Measurements from ENCODE around the gene STK4.

STK4 gene

GRCh38 chr20:45038745-45039474 lies 72.6 kb downstream of the STK4 start:
- H3K27me3 ChIP-seq (ENCODE audit: control insufficient read depth, insufficient read depth, low read length, poor library complexity, severe bottlenecking) = no peaks in the 10 kb centered on the region
- H3K27ac ChIP-seq (ENCODE audit: insufficient read depth, low read depth, low read length, poor library complexity, severe bottlenecking) = no peak overlapping the region
- WGBS, 2 experiments = no CpG with 5 or more reads among the region's 1 CpG
- no peaks in the 10 kb centered on the region for H3K9me3 ChIP-seq (ENCODE audit: control insufficient read depth, low read length)
- no peaks in the 10 kb centered on the region for H3K36me3 ChIP-seq (ENCODE audit: control insufficient read depth, insufficient read depth, low read length)
- H3K4me3 ChIP-seq (ENCODE audit: insufficient read depth, low read depth, low read length) = no peak overlapping the region
- no peaks in the 10 kb centered on the region for H3K4me1 ChIP-seq (ENCODE audit: control insufficient read depth, insufficient read depth, low read length)

- 83 to 90% methylated on average over 1 of the region's 1 CpG for WGBS, 2 experiments
- no peaks in the 10 kb centered on the region for H3K4me1 ChIP-seq (ENCODE audit: control insufficient read depth, insufficient read depth, low read length)
Measured at GRCh38 chr20:45039475-45039820, 73.1 kb downstream of the STK4 start.

GRCh38 chr20:45041464-45042337 lies 75.4 kb downstream of the STK4 start:
- Histone ChIP-seq H3K4me1 (ENCODE audit: control insufficient read depth, insufficient read depth, low read length) (no peaks in the 10 kb centered on the region), H3K4me3 (ENCODE audit: insufficient read depth, low read depth, low read length) (no peak overlapping the region), H3K27ac (ENCODE audit: insufficient read depth, low read depth, low read length, poor library complexity, severe bottlenecking) (no peak overlapping the region), H3K27me3 (ENCODE audit: control insufficient read depth, insufficient read depth, low read length, poor library complexity, severe bottlenecking) (no peaks in the 10 kb centered on the region), H3K36me3 (ENCODE audit: control insufficient read depth, insufficient read depth, low read length) (no peaks in the 10 kb centered on the region), H3K9me3 (ENCODE audit: control insufficient read depth, low read length) (no peaks in the 10 kb centered on the region)
- WGBS, 2 experiments = 70 to 74% methylated on average over 4 to 5 of the region's 5 CpGs

More at GRCh38 chr20:45039475-45039820, 73.1 kb downstream of the STK4 start:
- no peaks in the 10 kb centered on the region for H3K27me3 ChIP-seq (ENCODE audit: control insufficient read depth, insufficient read depth, low read length, poor library complexity, severe bottlenecking)
- H3K4me3 ChIP-seq (ENCODE audit: insufficient read depth, low read depth, low read length) = no peak overlapping the region
- H3K9me3 ChIP-seq (ENCODE audit: control insufficient read depth, low read length) = no peaks in the 10 kb centered on the region
- H3K36me3 ChIP-seq (ENCODE audit: control insufficient read depth, insufficient read depth, low read length) = no peaks in the 10 kb centered on the region
- no peak overlapping the region for H3K27ac ChIP-seq (ENCODE audit: insufficient read depth, low read depth, low read length, poor library complexity, severe bottlenecking)

- Histone ChIP-seq H3K4me3 (ENCODE audit: insufficient read depth, low read depth, low read length) (no peak overlapping the region), H3K36me3 (ENCODE audit: control insufficient read depth, insufficient read depth, low read length) (no peaks in the 10 kb centered on the region), H3K4me1 (ENCODE audit: control insufficient read depth, insufficient read depth, low read length) (no peaks in the 10 kb centered on the region), H3K27me3 (ENCODE audit: control insufficient read depth, insufficient read depth, low read length, poor library complexity, severe bottlenecking) (no peaks in the 10 kb centered on the region), H3K27ac (ENCODE audit: insufficient read depth, low read depth, low read length, poor library complexity, severe bottlenecking) (no peak overlapping the region), H3K9me3 (ENCODE audit: control insufficient read depth, low read length) (no peaks in the 10 kb centered on the region)
- 79 to 95% methylated on average over 1 of the region's 1 CpG for WGBS, 2 experiments
Measured at GRCh38 chr20:45042978-45043377, 76.7 kb downstream of the STK4 start.

GRCh38 chr20:45044084-45044573 lies 77.8 kb downstream of the STK4 start:
- Histone ChIP-seq H3K27me3 (ENCODE audit: control insufficient read depth, insufficient read depth, low read length, poor library complexity, severe bottlenecking) (no peaks in the 10 kb centered on the region), H3K9me3 (ENCODE audit: control insufficient read depth, low read length) (no peaks in the 10 kb centered on the region), H3K4me1 (ENCODE audit: control insufficient read depth, insufficient read depth, low read length) (no peaks in the 10 kb centered on the region), H3K36me3 (ENCODE audit: control insufficient read depth, insufficient read depth, low read length) (no peaks in the 10 kb centered on the region), H3K27ac (ENCODE audit: insufficient read depth, low read depth, low read length, poor library complexity, severe bottlenecking) (no peak overlapping the region), H3K4me3 (ENCODE audit: insufficient read depth, low read depth, low read length) (no peak overlapping the region)
- WGBS, 2 experiments = 70 to 74% methylated on average over 5 of the region's 5 CpGs

GRCh38 chr20:45044601-45045000 lies 78.3 kb downstream of the STK4 start:
- no peaks in the 10 kb centered on the region for H3K9me3 ChIP-seq (ENCODE audit: control insufficient read depth, low read length)
- H3K4me3 ChIP-seq (ENCODE audit: insufficient read depth, low read depth, low read length) = no peak overlapping the region
- H3K36me3 ChIP-seq (ENCODE audit: control insufficient read depth, insufficient read depth, low read length) = no peaks in the 10 kb centered on the region
- no peaks in the 10 kb centered on the region for H3K4me1 ChIP-seq (ENCODE audit: control insufficient read depth, insufficient read depth, low read length)
- no peak overlapping the region for H3K27ac ChIP-seq (ENCODE audit: insufficient read depth, low read depth, low read length, poor library complexity, severe bottlenecking)
- no peaks in the 10 kb centered on the region for H3K27me3 ChIP-seq (ENCODE audit: control insufficient read depth, insufficient read depth, low read length, poor library complexity, severe bottlenecking)
- WGBS, 2 experiments = 91 to 99% methylated on average over 2 of the region's 3 CpGs

GRCh38 chr20:45047581-45048119 lies 81.3 kb downstream of the STK4 start:
- Histone ChIP-seq H3K27me3 (ENCODE audit: control insufficient read depth, insufficient read depth, low read length, poor library complexity, severe bottlenecking) (no peaks in the 10 kb centered on the region), H3K36me3 (ENCODE audit: control insufficient read depth, insufficient read depth, low read length) (no peaks in the 10 kb centered on the region), H3K4me1 (ENCODE audit: control insufficient read depth, insufficient read depth, low read length) (peaks cover 11% of the 10 kb centered on the region), H3K9me3 (ENCODE audit: control insufficient read depth, low read length) (no peaks in the 10 kb centered on the region), H3K27ac (ENCODE audit: insufficient read depth, low read depth, low read length, poor library complexity, severe bottlenecking) (no peak overlapping the region), H3K4me3 (ENCODE audit: insufficient read depth, low read depth, low read length) (no peak overlapping the region)
- WGBS, 2 experiments = 94 to 98% methylated on average over 2 of the region's 2 CpGs

- Histone ChIP-seq H3K4me1 (ENCODE audit: control insufficient read depth, insufficient read depth, low read length) (peaks cover 11% of the 10 kb centered on the region), H3K27ac (ENCODE audit: insufficient read depth, low read depth, low read length, poor library complexity, severe bottlenecking) (no peak overlapping the region), H3K36me3 (ENCODE audit: control insufficient read depth, insufficient read depth, low read length) (no peaks in the 10 kb centered on the region), H3K27me3 (ENCODE audit: control insufficient read depth, insufficient read depth, low read length, poor library complexity, severe bottlenecking) (no peaks in the 10 kb centered on the region), H3K4me3 (ENCODE audit: insufficient read depth, low read depth, low read length) (no peak overlapping the region), H3K9me3 (ENCODE audit: control insufficient read depth, low read length) (no peaks in the 10 kb centered on the region)
- WGBS, 2 experiments = 90 to 99% methylated on average over 3 of the region's 3 CpGs
Measured at GRCh38 chr20:45049438-45049837, 83.1 kb downstream of the STK4 start.

GRCh38 chr20:45049904-45050471 lies 83.7 kb downstream of the STK4 start:
- H3K27ac ChIP-seq (ENCODE audit: insufficient read depth, low read depth, low read length, poor library complexity, severe bottlenecking) = no peak overlapping the region
- no peaks in the 10 kb centered on the region for H3K9me3 ChIP-seq (ENCODE audit: control insufficient read depth, low read length)
- H3K4me1 ChIP-seq (ENCODE audit: control insufficient read depth, insufficient read depth, low read length) = peaks cover 11% of the 10 kb centered on the region
- no peak overlapping the region for H3K4me3 ChIP-seq (ENCODE audit: insufficient read depth, low read depth, low read length)
- H3K27me3 ChIP-seq (ENCODE audit: control insufficient read depth, insufficient read depth, low read length, poor library complexity, severe bottlenecking) = no peaks in the 10 kb centered on the region
- H3K36me3 ChIP-seq (ENCODE audit: control insufficient read depth, insufficient read depth, low read length) = no peaks in the 10 kb centered on the region
- 61 to 62% methylated on average over 4 to 5 of the region's 5 CpGs for WGBS, 2 experiments
